Measurements from ENCODE around the gene CYP1A2.
"Not testable (repeated sequence)": the region's sequence is repeated elsewhere in the genome, so short reads cannot be mapped to it uniquely, and the experiment has no call there.

CYP1A2 gene

GRCh38 chr15:74748322-74748946 lies at the start of gene CYP1A2:
Gene CYP1A2, plus strand, starts transcription at chr15:74748845. Its CDS starts 894 bp downstream, at chr15:74749739.
- DNase-seq: no peak

GRCh38 chr15:74709011-74709410 lies 39.6 kb upstream of the CYP1A2 start:
- no peak for DNase-seq

- DNase-seq: no peak
Measured at GRCh38 chr15:74709892-74710291, 38.8 kb upstream of the CYP1A2 start.

- DNase-seq: no peak
Measured at GRCh38 chr15:74710319-74711094, 38.1 kb upstream of the CYP1A2 start.

GRCh38 chr15:74712311-74712710 lies 36.3 kb upstream of the CYP1A2 start:
- DNase-seq: no peak

GRCh38 chr15:74716651-74717050 lies 32.0 kb upstream of the CYP1A2 start:
- no peak for DNase-seq

GRCh38 chr15:74722591-74722990 lies 26.1 kb upstream of the CYP1A2 start:
- no peak for DNase-seq

- no peak for DNase-seq
Measured at GRCh38 chr15:74723187-74723586, 25.5 kb upstream of the CYP1A2 start.

- DNase-seq: peak; percentile 57
Measured at GRCh38 chr15:74723754-74724334, 24.8 kb upstream of the CYP1A2 start.

- DNase-seq: no peak
Measured at GRCh38 chr15:74724570-74725224, 23.9 kb upstream of the CYP1A2 start.

- no peak for DNase-seq
Measured at GRCh38 chr15:74725225-74725774, 23.3 kb upstream of the CYP1A2 start, which contains the start of gene CYP1A1. Gene CYP1A1, minus strand, starts transcription at chr15:74725528. Its CDS starts 2,431 bp downstream, at chr15:74723097.

GRCh38 chr15:74725845-74726773 lies 22.5 kb upstream of the CYP1A2 start:
- DNase-seq: no peak

- DNase-seq: no peak
Measured at GRCh38 chr15:74726774-74727164, 21.9 kb upstream of the CYP1A2 start.

GRCh38 chr15:74727727-74728126 lies 20.9 kb upstream of the CYP1A2 start:
- DNase-seq: no peak

GRCh38 chr15:74728699-74729098 lies 19.9 kb upstream of the CYP1A2 start:
- not testable (repeated sequence) for DNase-seq

GRCh38 chr15:74729372-74729771 lies 19.3 kb upstream of the CYP1A2 start:
- not testable (repeated sequence) for DNase-seq

- DNase-seq: no peak
Measured at GRCh38 chr15:74730619-74731316, 17.9 kb upstream of the CYP1A2 start.

GRCh38 chr15:74732846-74733245 lies 15.8 kb upstream of the CYP1A2 start:
- DNase-seq: no peak

GRCh38 chr15:74733269-74733668 lies 15.4 kb upstream of the CYP1A2 start:
- no peak for DNase-seq

- DNase-seq: no peak
Measured at GRCh38 chr15:74735305-74735704, 13.3 kb upstream of the CYP1A2 start.

- DNase-seq: not testable (repeated sequence)
Measured at GRCh38 chr15:74738239-74738638, 10.4 kb upstream of the CYP1A2 start.
